Measurements from ENCODE around the gene KRTAP1-4. TPM values are rescaled to one million over a fixed set of nuclear protein-coding genes. Genes with fewer than 3 reads are reported as not detected.

KRTAP1-4 gene
- total and polyA plus RNA-seq, 2 donors (not counting 3 experiments of a cell fraction or from before 2014, with no cell fraction given): not detected

GRCh38 chr17:41009936-41010335 lies 20.1 kb downstream of the KRTAP1-4 start:
- Histone ChIP-seq H3K9ac (replicated peaks; ENCODE audit: extremely low read depth, insufficient read depth, low read length) (no peak overlapping the region), H3K27ac (ENCODE audit: insufficient read depth, low read depth, low read length) (no peak overlapping the region), H3K9me1 (replicated peaks; ENCODE audit: control insufficient read depth, extremely low read depth, insufficient read depth, low read length) (no peaks in the 10 kb centered on the region), H3K27me3 (ENCODE audit: control insufficient read depth in 2 of 2, insufficient read depth in 2 of 2, low read length in 2 of 2) (peaks cover 0 to 1% of the 10 kb centered on the region in 2 experiments), H3K4me2 (ENCODE audit: insufficient read depth, low read length) (no peak overlapping the region), H3K4me1 (ENCODE audit: control insufficient read depth, extremely low read depth, insufficient read depth, low read length) (no peaks in the 10 kb centered on the region), H3K4me3 (replicated peaks in 1 of 3; ENCODE audit: insufficient read depth in 1 of 3, low read depth in 1 of 3, low read length in 3 of 3) (no peak overlapping the region), H3K36me3 (ENCODE audit: control insufficient read depth in 2 of 2, extremely low read depth in 1 of 2, insufficient read depth in 2 of 2, low read length in 2 of 2) (no peaks in the 10 kb centered on the region), H3K79me2 (ENCODE audit: control insufficient read depth, insufficient read depth, low read length) (no peaks in the 10 kb centered on the region), H2AFZ (ENCODE audit: low read depth, low read length) (no peak overlapping the region), H4K20me1 (replicated peaks; ENCODE audit: control insufficient read depth, extremely low read depth, insufficient read depth, low read length) (no peaks in the 10 kb centered on the region), H3K9me3 (replicated peaks; ENCODE audit: control insufficient read depth, insufficient read depth, low read length) (no peaks in the 10 kb centered on the region)
- DNase-seq (ENCODE audit: low read depth, low spot score) (no peak), FAIRE-seq (no peak)
- ChIA-PET POLR2A (no interaction called here), CTCF (no interaction called here)
- no TSS peak for BruUV-seq (replicated peaks)
- TF ChIP-seq MYC (IDR thresholded peaks at IDR 0.05; ENCODE audit: low read depth, low read length) (no peak), POLR2A (IDR thresholded peaks at IDR 0.05; ENCODE audit: low read depth, low read length) (no peak), EZH2 (IDR thresholded peaks at IDR 0.05; ENCODE audit: borderline replicate concordance, low read depth, low read length, severe bottlenecking) (no peak), CTCF (IDR thresholded peaks at IDR 0.05; ENCODE audit: extremely low read depth in 1 of 2, insufficient read depth in 1 of 2, low read depth in 1 of 2, low read length in 2 of 2) (no peak), POLR2AphosphoS5 (IDR thresholded peaks at IDR 0.05; ENCODE audit: insufficient read depth, low read depth, low read length) (no peak), FOS (IDR thresholded peaks at IDR 0.05; ENCODE audit: borderline replicate concordance, insufficient read depth, low read length) (no peak), GATA2 (IDR thresholded peaks at IDR 0.05; ENCODE audit: insufficient read depth, insufficient read length, low read depth, low read length) (no peak), MAX (IDR thresholded peaks at IDR 0.05; ENCODE audit: insufficient read depth, insufficient read length) (no peak), JUN (IDR thresholded peaks at IDR 0.05; ENCODE audit: borderline replicate concordance, insufficient read depth, insufficient read length, low read depth) (no peak)
- dilution Hi-C loops (cut with MboI; ENCODE audit: extremely low pct_ligation_motif_present, low sequenced_read_pairs) (no loop called here), intact Hi-C loops (cut with micrococcal nuclease) (no loop called here)

All from endothelial cell of umbilical vein (primary cell).